ENCODE measurements around the gene APLNR. TPM values are rescaled to one million over a fixed set of nuclear protein-coding genes. Genes with fewer than 3 reads are reported as not detected.

Gene APLNR
- total and polyA plus RNA-seq, 2 of the 8 experiments (the other 6 are each of a cell fraction or from before 2014, with no cell fraction given) = 0.80 TPM; not detected in 1

DNA sequence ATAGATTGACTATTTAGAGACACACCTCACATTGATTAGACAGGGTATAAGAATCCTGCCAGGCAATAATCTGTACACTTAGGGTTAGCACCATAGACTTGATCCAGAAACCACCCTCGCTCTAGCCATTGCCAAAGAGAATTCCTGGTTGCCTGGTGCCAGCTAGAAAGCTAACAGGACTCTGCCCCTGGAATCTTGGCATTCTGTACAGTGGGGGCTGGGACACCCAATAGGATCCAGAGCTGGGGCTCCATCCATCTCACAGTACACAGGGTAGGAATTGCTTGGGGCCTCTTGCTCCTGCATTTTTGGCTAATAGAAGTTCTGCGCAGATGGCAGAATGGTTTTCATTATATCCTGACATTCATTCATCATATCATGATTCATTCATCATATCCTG, 3.0 kb upstream of the APLNR start:
- Histone ChIP-seq H3K4ac (replicated peaks; ENCODE audit: insufficient read length, low read depth, low read length) (no peak overlapping the region), H2BK5ac (ENCODE audit: low read depth, low read length) (no peak overlapping the region), H3K4me1 (replicated peaks in 1 of 4; ENCODE audit: control insufficient read depth in 3 of 4, insufficient read depth in 4 of 4, low read length in 3 of 4) (peaks cover 0 to 4% (median 1%) of the 10 kb centered on the region in 4 experiments; a peak in 4 of 7 replicates), H2AFZ (ENCODE audit: low read length) (no peak overlapping the region), H3K23ac (ENCODE audit: insufficient read length) (no peak overlapping the region), H3K27me3 (replicated peaks in 1 of 4; ENCODE audit: control insufficient read depth in 3 of 4, extremely low read depth in 1 of 4, insufficient read depth in 3 of 4, low read length in 3 of 4) (no peaks in the 10 kb centered on the region), H3K14ac (ENCODE audit: insufficient read length) (no peak overlapping the region), H3K36me3 (ENCODE audit: control insufficient read depth in 2 of 4, insufficient read depth in 4 of 4, low read length in 3 of 4) (no peaks in the 10 kb centered on the region), H2BK12ac (ENCODE audit: low read depth, low read length) (no peak overlapping the region), H2BK120ac (replicated peaks; ENCODE audit: low read depth, low read length) (no peak overlapping the region), H4K20me1 (replicated peaks in 1 of 2; ENCODE audit: control insufficient read depth in 1 of 2, insufficient read depth in 2 of 2, low read length in 2 of 2) (no peaks in the 10 kb centered on the region), H3K4me3 (ENCODE audit: extremely low read depth in 1 of 4, insufficient read depth in 2 of 4, low read depth in 3 of 4, low read length in 4 of 4) (no peak overlapping the region), H2AK5ac (ENCODE audit: low read depth, low read length) (no peak overlapping the region), H3K18ac (ENCODE audit: extremely low read depth, low read length) (no peak overlapping the region), H3K79me1 (ENCODE audit: low read depth, low read length) (no peaks in the 10 kb centered on the region), H3K9me3 (ENCODE audit: insufficient read depth in 2 of 2, low read depth in 1 of 2, low read length in 1 of 2) (no peaks in the 10 kb centered on the region), H3K56ac (replicated peaks; ENCODE audit: insufficient read length, low read depth, low read length) (no peak overlapping the region), H4K5ac (ENCODE audit: insufficient read length, low read depth, low read length) (no peak overlapping the region), H3K23me2 (ENCODE audit: low read depth, low read length) (no peaks in the 10 kb centered on the region), H3K4me2 (ENCODE audit: insufficient read depth in 1 of 2, low read depth in 2 of 2, low read length in 2 of 2) (no peak overlapping the region), H4K91ac (replicated peaks; ENCODE audit: insufficient read length, low read length) (no peak overlapping the region), H3K79me2 (ENCODE audit: control insufficient read depth in 1 of 2, insufficient read depth in 2 of 2, low read length in 2 of 2) (no peaks in the 10 kb centered on the region), H3K9ac (replicated peaks in 1 of 4; ENCODE audit: extremely low read depth in 1 of 4, low read depth in 3 of 4, low read length in 3 of 4) (no peak overlapping the region), H2BK20ac (ENCODE audit: low read length) (no peak overlapping the region), H2BK15ac (ENCODE audit: low read length) (no peak overlapping the region), H4K8ac (ENCODE audit: extremely low read depth, insufficient read depth, low read length) (no peak overlapping the region), H3K27ac (ENCODE audit: low read depth, low read length) (no peak overlapping the region)
- TF ChIP-seq RFX5 (IDR thresholded peaks at IDR 0.05; ENCODE audit: borderline replicate concordance, low read depth, low read length) (no peak), EGR1 (IDR thresholded peaks at IDR 0.05; ENCODE audit: borderline replicate concordance, low read depth, low read length) (no peak), KDM1A (IDR thresholded peaks at IDR 0.05; ENCODE audit: borderline replicate concordance, low read length) (no peak), CEBPB (IDR thresholded peaks at IDR 0.05; ENCODE audit: low read depth, low read length) (no peak), CBX5 (IDR thresholded peaks at IDR 0.05; ENCODE audit: low read depth, low read length) (no peak), SP4 (IDR thresholded peaks at IDR 0.05; ENCODE audit: low read length) (no peak), KDM5A (IDR thresholded peaks at IDR 0.05; ENCODE audit: low read length) (no peak), YY1 (IDR thresholded peaks at IDR 0.05; ENCODE audit: low read depth, low read length) (no peak)
- 95% methylated on average over 2 of the region's 2 CpGs; no CpG with 5 or more reads in 1 of the 2 experiments for WGBS, 2 experiments (ENCODE audit: extremely low coverage in 1 of 2, insufficient coverage in 1 of 2, insufficient read length in 1 of 2, insufficient replicate concordance in 2 of 2, low coverage in 1 of 2, low lambda C conversion rate in 2 of 2, missing lambda C conversion rate in 1 of 2)
- CTCF ChIA-PET (ENCODE audit: partially characterized antibody) = interaction anchor here (0.9 to 33.7 kb wide), 15 partner anchors 11 to 399 kb away, joined by 3 to 942 read pairs (median 4); no protein-coding TSS in a partner anchor
- POLR2A ChIA-PET (ENCODE audit: partially characterized antibody) = interaction anchor here (1.6 kb wide), 1 partner anchor 27 kb away, joined by 4 read pairs; no protein-coding TSS in a partner anchor
- no peak for FAIRE-seq
- DNase-seq (ENCODE audit: low read depth in 1 of 2, low spot score in 2 of 2) = no peak
